Stimulated activated CD8-positive, alpha-beta memory T cell treated with anti-CD3 and anti-CD28 coated beads, Interleukin-15, amount 100 ng/mL, for 24 hours (primary cell): ENCODE results near the gene GIT2.
A peak's percentile ranks its signal among the peaks of the same experiment; 100 is the strongest.

Experiments
- DNase-seq: peaks from one replicate; pipeline ENCODE4 v3.0.0-alpha.2; 2020; ENCODE audit warnings: low read depth

GIT2 gene

GRCh38 chr12:109888179-109889020 is 107.8 kb downstream of the GIT2 start:
- DNase-seq, result no peak

- no peak for DNase-seq
Measured at GRCh38 chr12:109885616-109886015, 110.6 kb downstream of the GIT2 start.

GRCh38 chr12:109883461-109883860 is 112.7 kb downstream of the GIT2 start:
- DNase-seq, result no peak

- DNase-seq, result no peak
Measured at GRCh38 chr12:109881752-109882151, 114.4 kb downstream of the GIT2 start.

GRCh38 chr12:109880938-109881337 is 115.2 kb downstream of the GIT2 start:
- no peak for DNase-seq

GRCh38 chr12:109880043-109880931 is 115.9 kb downstream of the GIT2 start, which contains the start of gene GLTP:
Gene GLTP, minus strand, starts transcription at chr12:109880541. Its CDS starts 167 bp downstream, at chr12:109880374.
- DNase-seq, result peak; percentile 80
